ENCODE results near the gene HEXIM2.

The HEXIM2 gene

DNA sequence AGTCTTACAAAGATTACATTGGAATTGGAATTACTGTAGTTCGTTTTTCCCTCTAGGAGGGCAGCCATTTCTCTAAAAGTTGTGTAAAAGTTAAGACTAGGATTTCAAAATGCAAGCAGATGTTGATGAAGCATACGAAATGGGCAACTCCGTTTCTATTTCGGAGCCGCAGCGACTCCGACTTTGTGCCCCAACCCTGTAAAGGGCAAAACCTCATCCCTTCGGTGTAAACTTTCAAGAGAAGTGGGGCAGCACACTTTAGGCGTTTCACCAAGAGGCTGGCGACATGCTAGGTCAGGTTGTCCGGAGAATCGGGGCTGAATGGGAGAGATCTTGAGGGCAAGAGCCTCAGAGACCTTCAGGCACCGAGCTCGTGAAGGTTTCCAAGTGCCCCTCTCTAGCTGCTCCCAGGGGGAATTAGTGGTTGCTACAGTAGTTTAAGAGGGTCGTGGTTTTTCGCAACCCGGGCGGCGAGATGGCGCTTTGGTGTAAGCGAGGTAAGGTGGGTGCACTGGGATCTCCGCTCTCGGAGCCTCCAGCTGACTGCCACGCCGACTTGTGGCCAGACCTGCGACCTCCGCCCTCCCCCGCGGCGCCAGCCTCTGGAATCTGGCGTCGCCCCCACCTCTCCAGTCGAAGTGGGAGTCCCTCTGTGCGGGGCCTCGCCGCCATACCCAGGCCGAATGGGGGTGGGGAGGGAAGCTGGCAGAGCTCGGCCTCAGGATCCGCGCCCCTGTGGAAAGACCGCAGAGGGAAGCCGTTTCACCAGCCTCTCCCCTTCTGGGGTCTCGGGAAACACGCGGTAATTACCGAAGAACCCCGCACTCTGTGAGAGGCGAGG is 1.0 kb upstream of the HEXIM2 start (continued):
- TF ChIP-seq, protein P1, sequence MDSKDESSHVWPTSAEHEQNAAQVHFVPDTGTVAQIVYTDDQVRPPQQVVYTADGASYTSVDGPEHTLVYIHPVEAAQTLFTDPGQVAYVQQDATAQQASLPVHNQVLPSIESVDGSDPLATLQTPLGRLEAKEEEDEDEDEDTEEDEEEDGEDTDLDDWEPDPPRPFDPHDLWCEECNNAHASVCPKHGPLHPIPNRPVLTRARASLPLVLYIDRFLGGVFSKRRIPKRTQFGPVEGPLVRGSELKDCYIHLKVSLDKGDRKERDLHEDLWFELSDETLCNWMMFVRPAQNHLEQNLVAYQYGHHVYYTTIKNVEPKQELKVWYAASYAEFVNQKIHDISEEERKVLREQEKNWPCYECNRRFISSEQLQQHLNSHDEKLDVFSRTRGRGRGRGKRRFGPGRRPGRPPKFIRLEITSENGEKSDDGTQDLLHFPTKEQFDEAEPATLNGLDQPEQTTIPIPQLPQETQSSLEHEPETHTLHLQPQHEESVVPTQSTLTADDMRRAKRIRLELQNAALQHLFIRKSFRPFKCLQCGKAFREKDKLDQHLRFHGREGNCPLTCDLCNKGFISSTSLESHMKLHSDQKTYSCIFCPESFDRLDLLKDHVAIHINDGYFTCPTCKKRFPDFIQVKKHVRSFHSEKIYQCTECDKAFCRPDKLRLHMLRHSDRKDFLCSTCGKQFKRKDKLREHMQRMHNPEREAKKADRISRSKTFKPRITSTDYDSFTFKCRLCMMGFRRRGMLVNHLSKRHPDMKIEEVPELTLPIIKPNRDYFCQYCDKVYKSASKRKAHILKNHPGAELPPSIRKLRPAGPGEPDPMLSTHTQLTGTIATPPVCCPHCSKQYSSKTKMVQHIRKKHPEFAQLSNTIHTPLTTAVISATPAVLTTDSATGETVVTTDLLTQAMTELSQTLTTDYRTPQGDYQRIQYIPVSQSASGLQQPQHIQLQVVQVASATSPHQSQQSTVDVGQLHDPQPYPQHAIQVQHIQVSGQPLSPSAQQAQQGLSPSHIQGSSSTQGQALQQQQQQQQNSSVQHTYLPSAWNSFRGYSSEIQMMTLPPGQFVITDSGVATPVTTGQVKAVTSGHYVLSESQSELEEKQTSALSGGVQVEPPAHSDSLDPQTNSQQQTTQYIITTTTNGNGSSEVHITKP (tag by site-specific recombination; IDR thresholded peaks at IDR 0.05), result no peak; the same call in 1 of the 2 replicates
- no peak for TF ChIP-seq ZSCAN4 (tag by site-specific recombination; IDR thresholded peaks at IDR 0.05)
- TF ChIP-seq ZNF560 (tag by site-specific recombination; IDR thresholded peaks at IDR 0.05; ENCODE audit: borderline replicate concordance), result no peak
- TF ChIP-seq, protein P2, sequence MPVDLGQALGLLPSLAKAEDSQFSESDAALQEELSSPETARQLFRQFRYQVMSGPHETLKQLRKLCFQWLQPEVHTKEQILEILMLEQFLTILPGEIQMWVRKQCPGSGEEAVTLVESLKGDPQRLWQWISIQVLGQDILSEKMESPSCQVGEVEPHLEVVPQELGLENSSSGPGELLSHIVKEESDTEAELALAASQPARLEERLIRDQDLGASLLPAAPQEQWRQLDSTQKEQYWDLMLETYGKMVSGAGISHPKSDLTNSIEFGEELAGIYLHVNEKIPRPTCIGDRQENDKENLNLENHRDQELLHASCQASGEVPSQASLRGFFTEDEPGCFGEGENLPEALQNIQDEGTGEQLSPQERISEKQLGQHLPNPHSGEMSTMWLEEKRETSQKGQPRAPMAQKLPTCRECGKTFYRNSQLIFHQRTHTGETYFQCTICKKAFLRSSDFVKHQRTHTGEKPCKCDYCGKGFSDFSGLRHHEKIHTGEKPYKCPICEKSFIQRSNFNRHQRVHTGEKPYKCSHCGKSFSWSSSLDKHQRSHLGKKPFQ (tag by site-specific recombination; IDR thresholded peaks at IDR 0.05), result no peak
- TF ChIP-seq ZNF76 (tag by site-specific recombination; IDR thresholded peaks at IDR 0.05; ENCODE audit: borderline replicate concordance, low read depth), result no peak
- no peak for TF ChIP-seq ZNF670 (tag by site-specific recombination; IDR thresholded peaks at IDR 0.05; ENCODE audit: low read depth)
- TF ChIP-seq ZNF398 (tag by site-specific recombination; IDR thresholded peaks at IDR 0.05), result peak; percentile 61
- TF ChIP-seq OVOL3 (tag by site-specific recombination; IDR thresholded peaks at IDR 0.05), result no peak; the same call in 1 of the 2 replicates
- TF ChIP-seq ZNF707 (tag by site-specific recombination; IDR thresholded peaks at IDR 0.05), result no peak
- TF ChIP-seq ZBTB7A (tag by site-specific recombination; IDR thresholded peaks at IDR 0.05; ENCODE audit: low read depth), result no peak
- no peak for TF ChIP-seq ZNF292 (tag by site-specific recombination; IDR thresholded peaks at IDR 0.05; ENCODE audit: borderline replicate concordance, low read depth)
- TF ChIP-seq HIC1 (tag by site-specific recombination; IDR thresholded peaks at IDR 0.05), result peak; percentile 60
- no peak for TF ChIP-seq ZXDB (tag by site-specific recombination; IDR thresholded peaks at IDR 0.05)
- TF ChIP-seq ZBTB20 (tag by site-specific recombination; IDR thresholded peaks at IDR 0.05), result 0 out of 2 replicates have a peak, but pooled peaks have one; percentile 62
- TF ChIP-seq ZBTB10 (tag by site-specific recombination; IDR thresholded peaks at IDR 0.05), result no peak
- peak; percentile 74 for TF ChIP-seq KLF1 (tag by site-specific recombination; IDR thresholded peaks at IDR 0.05)
- no peak for TF ChIP-seq YY1 (tag by site-specific recombination; IDR thresholded peaks at IDR 0.05)
- TF ChIP-seq ZNF596 (tag by site-specific recombination; IDR thresholded peaks at IDR 0.05), result 0 out of 2 replicates have a peak, but pooled peaks have one; percentile 9
- TF ChIP-seq, protein P3, sequence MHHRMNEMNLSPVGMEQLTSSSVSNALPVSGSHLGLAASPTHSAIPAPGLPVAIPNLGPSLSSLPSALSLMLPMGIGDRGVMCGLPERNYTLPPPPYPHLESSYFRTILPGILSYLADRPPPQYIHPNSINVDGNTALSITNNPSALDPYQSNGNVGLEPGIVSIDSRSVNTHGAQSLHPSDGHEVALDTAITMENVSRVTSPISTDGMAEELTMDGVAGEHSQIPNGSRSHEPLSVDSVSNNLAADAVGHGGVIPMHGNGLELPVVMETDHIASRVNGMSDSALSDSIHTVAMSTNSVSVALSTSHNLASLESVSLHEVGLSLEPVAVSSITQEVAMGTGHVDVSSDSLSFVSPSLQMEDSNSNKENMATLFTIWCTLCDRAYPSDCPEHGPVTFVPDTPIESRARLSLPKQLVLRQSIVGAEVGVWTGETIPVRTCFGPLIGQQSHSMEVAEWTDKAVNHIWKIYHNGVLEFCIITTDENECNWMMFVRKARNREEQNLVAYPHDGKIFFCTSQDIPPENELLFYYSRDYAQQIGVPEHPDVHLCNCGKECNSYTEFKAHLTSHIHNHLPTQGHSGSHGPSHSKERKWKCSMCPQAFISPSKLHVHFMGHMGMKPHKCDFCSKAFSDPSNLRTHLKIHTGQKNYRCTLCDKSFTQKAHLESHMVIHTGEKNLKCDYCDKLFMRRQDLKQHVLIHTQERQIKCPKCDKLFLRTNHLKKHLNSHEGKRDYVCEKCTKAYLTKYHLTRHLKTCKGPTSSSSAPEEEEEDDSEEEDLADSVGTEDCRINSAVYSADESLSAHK (tag by site-specific recombination; IDR thresholded peaks at IDR 0.05), result peak; percentile 79
- no peak for TF ChIP-seq ZNF621 (tag by site-specific recombination; IDR thresholded peaks at IDR 0.05)

Measured in HEK293 (cell line).